ENCODE data around the gene LMAN1L.

- TF ChIP-seq CTCF (IDR thresholded peaks at IDR 0.05) (no peak), POLR2AphosphoS5 (IDR thresholded peaks at IDR 0.05; ENCODE audit: insufficient read depth in 1 of 2, low read depth in 1 of 2) (no peak)
Observed at GRCh38 chr15:74792227-74793016, 20.2 kb upstream of the LMAN1L start.

All from vagina (tissue), 2 donors.